H9 (cell line): ENCODE measurements around the gene CDK10. TPM values are rescaled to one million over a fixed set of nuclear protein-coding genes. Genes with fewer than 3 reads are reported as not detected.

ENCODE experiments used
- DNase-seq: peaks from one replicate; pipeline ENCODE4 v3.0.0-alpha.2; 2017
- H2AFZ ChIP-seq: one replicate; pipeline ENCODE4 v1.6.1; 2013; ENCODE audit warnings: mild to moderate bottlenecking, low read length, control low read depth, moderate library complexity
- H2AK5ac ChIP-seq: 2 replicates; pipeline ENCODE4 v1.6.1; 2013; ENCODE audit warnings: low read length, control low read depth, mixed read lengths; ENCODE audit not compliant: insufficient read length
- H2BK120ac ChIP-seq: one replicate; pipeline ENCODE4 v1.6.1; 2013; ENCODE audit warnings: low read depth, mild to moderate bottlenecking, low read length, control low read depth, inconsistent platforms; ENCODE audit not compliant: poor library complexity, severe bottlenecking
- H2BK12ac ChIP-seq: 2 replicates; pipeline ENCODE4 v1.6.1; 2013; ENCODE audit warnings: low read length, control low read depth, mixed read lengths, low read depth; ENCODE audit not compliant: insufficient read length
- H2BK15ac ChIP-seq: 2 replicates; pipeline ENCODE4 v1.6.1; 2013; ENCODE audit warnings: low read depth, low read length, control low read depth
- H2BK20ac ChIP-seq: one replicate; pipeline ENCODE4 v1.6.1; 2013; ENCODE audit warnings: low read depth, mild to moderate bottlenecking, low read length, control low read depth, inconsistent platforms; ENCODE audit not compliant: poor library complexity, severe bottlenecking
- H2BK5ac ChIP-seq: 2 replicates; pipeline ENCODE4 v1.6.1; 2013; ENCODE audit warnings: low read length, control low read depth, mixed read lengths; ENCODE audit not compliant: insufficient read length
- H3K14ac ChIP-seq: 2 replicates; pipeline ENCODE4 v1.6.1; 2013; ENCODE audit warnings: low read length, control low read depth; ENCODE audit not compliant: insufficient read depth
- H3K18ac ChIP-seq: 2 replicates; pipeline ENCODE4 v1.6.1; 2013; ENCODE audit warnings: low read depth, mild to moderate bottlenecking, mixed read lengths, low read length, control low read depth; ENCODE audit not compliant: insufficient read length
- H3K23ac ChIP-seq: 2 replicates; pipeline ENCODE4 v1.6.1; 2013; ENCODE audit warnings: low read length, control low read depth, mixed read lengths, low read depth; ENCODE audit not compliant: insufficient read length
- H3K23me2 ChIP-seq: 2 replicates; pipeline ENCODE4 v1.6.1; 2013; ENCODE audit warnings: low read depth, mild to moderate bottlenecking, mixed read lengths, low read length, control low read depth; ENCODE audit not compliant: insufficient read length, poor library complexity, severe bottlenecking
- H3K27ac ChIP-seq: 2 replicates; pipeline ENCODE4 v1.5.1; 2013; ENCODE audit warnings: low read length, control low read depth, mixed read lengths, low read depth; ENCODE audit not compliant: insufficient read length
- H3K27me3 ChIP-seq: 2 replicates; pipeline ENCODE4 v1.6.1; 2013; ENCODE audit warnings: low read length, control low read depth, inconsistent platforms; ENCODE audit not compliant: insufficient read depth
- H3K4ac ChIP-seq: 2 replicates; pipeline ENCODE4 v1.6.1; 2013; ENCODE audit warnings: low read depth, mild to moderate bottlenecking, control low read depth, inconsistent platforms, low read length, moderate library complexity
- H3K4me1 ChIP-seq: 2 replicates; pipeline ENCODE4 v1.6.1; 2013; ENCODE audit warnings: low read length, control low read depth, inconsistent platforms; ENCODE audit not compliant: insufficient read depth
- H3K4me2 ChIP-seq: 2 replicates; pipeline ENCODE4 v1.6.1; 2013; ENCODE audit warnings: low read length, control low read depth, mixed read lengths; ENCODE audit not compliant: insufficient read length, insufficient read depth
- H3K56ac ChIP-seq: 2 replicates; pipeline ENCODE4 v1.6.1; 2013; ENCODE audit warnings: low read depth, mild to moderate bottlenecking, mixed read lengths, low read length, control low read depth; ENCODE audit not compliant: insufficient read length
- H3K79me1 ChIP-seq: 2 replicates; pipeline ENCODE4 v1.6.1; 2013; ENCODE audit warnings: low read depth, mild to moderate bottlenecking, moderate library complexity, low read length, control low read depth, inconsistent platforms; ENCODE audit not compliant: insufficient read depth, poor library complexity, severe bottlenecking
- H3K79me2 ChIP-seq: 2 replicates; pipeline ENCODE4 v1.6.1; 2013; ENCODE audit warnings: low read length, control low read depth, inconsistent platforms; ENCODE audit not compliant: insufficient read depth
- H3K9ac ChIP-seq: 2 replicates; pipeline ENCODE4 v1.6.1; 2013; ENCODE audit warnings: low read length, control low read depth, mixed read lengths; ENCODE audit not compliant: insufficient read length; ENCODE audit errors: extremely low read depth
- H3K9me3 ChIP-seq: one replicate; pipeline ENCODE4 v1.6.1; 2013; ENCODE audit warnings: low read depth, low read length, inconsistent platforms; ENCODE audit not compliant: control insufficient read depth
- H3T11ph ChIP-seq: one replicate; pipeline ENCODE4 v1.6.1; 2013; ENCODE audit warnings: mild to moderate bottlenecking, low read length, control low read depth, inconsistent platforms
- H4K20me1 ChIP-seq: one replicate; pipeline ENCODE4 v1.6.1; 2013; ENCODE audit not compliant: control insufficient read depth, insufficient read length, insufficient read depth
- H4K5ac ChIP-seq: 2 replicates; pipeline ENCODE4 v1.6.1; 2013; ENCODE audit warnings: low read depth, mild to moderate bottlenecking, mixed read lengths, low read length, control low read depth; ENCODE audit not compliant: insufficient read length
- H4K8ac ChIP-seq: replicated peaks from 2 replicates; pipeline ENCODE4 v1.6.1; 2013; ENCODE audit warnings: low read length, control low read depth, mixed read lengths, low read depth; ENCODE audit not compliant: insufficient read length
- H4K91ac ChIP-seq: 2 replicates; pipeline ENCODE4 v1.6.1; 2013; ENCODE audit warnings: low read depth, mild to moderate bottlenecking, moderate library complexity, mixed read lengths, low read length, control low read depth; ENCODE audit not compliant: insufficient read length
- H3K27ac Mint-ChIP-seq, 3 experiments: 2 replicates in 2 of 3; 3 replicates in 1 of 3; pipeline ENCODE4 v1.8.0; 2020 to 2021; ENCODE audit warnings: mixed read lengths in 3 of 3, mild to moderate bottlenecking in 1 of 3, moderate library complexity in 1 of 3
- H3K27me3 Mint-ChIP-seq: 2 replicates; pipeline ENCODE4 v1.8.0; 2021; ENCODE audit warnings: low read depth, mild to moderate bottlenecking, moderate library complexity, mixed read lengths
- H3K36me3 Mint-ChIP-seq, 3 experiments: 2 replicates in 2 of 3; 3 replicates in 1 of 3; pipeline ENCODE4 v1.8.0; 2020 to 2021; ENCODE audit warnings: low read depth in 3 of 3, mixed read lengths in 3 of 3; ENCODE audit not compliant: insufficient read depth in 1 of 3
- H3K4me1 Mint-ChIP-seq, 2 experiments: 2 replicates each; pipeline ENCODE4 v1.8.0; 2020; ENCODE audit warnings: mixed read lengths in 2 of 2
- H3K4me3 Mint-ChIP-seq, 2 experiments: 2 replicates in 1 of 2; 3 replicates in 1 of 2; pipeline ENCODE4 v1.8.0; 2020 to 2021; ENCODE audit warnings: mild to moderate bottlenecking in 2 of 2, mixed read lengths in 2 of 2, moderate library complexity in 1 of 2
- H3K9me3 Mint-ChIP-seq, 2 experiments: 2 replicates in 1 of 2; 3 replicates in 1 of 2; pipeline ENCODE4 v1.8.0; 2020; ENCODE audit warnings: mild to moderate bottlenecking in 2 of 2, mixed read lengths in 2 of 2, moderate library complexity in 1 of 2
- WGBS: extraction: QIAGEN DNeasy Blood & Tissue Kit; methylation state at CpG from one replicate; pipeline ENCODE4 v1.1.7; 2013; ENCODE audit warnings: missing lambda C conversion rate, low lambda C conversion rate, mixed read lengths; ENCODE audit not compliant: insufficient read length; ENCODE audit errors: extremely low coverage; 5-methylcytosine and 5-hydroxymethylcytosine counted together
- total RNA-seq: library from RNA; stranded (reverse); gene quantifications from 2 replicates; pipeline ENCODE4 v1.2.1, GENCODE V29; 2021
- TF ChIP-seq, protein P1 (sequence below): fragments of 200-600 bp; sonication (generic); conservative IDR thresholded peaks from 3 replicates; pipeline ENCODE4 v1.8.0; 2021; ENCODE audit warnings: antibody characterized with exemption, mild to moderate bottlenecking

Gene CDK10
- total RNA-seq, 1 experiment from 2014 or later: 77.1 TPM

DNA sequence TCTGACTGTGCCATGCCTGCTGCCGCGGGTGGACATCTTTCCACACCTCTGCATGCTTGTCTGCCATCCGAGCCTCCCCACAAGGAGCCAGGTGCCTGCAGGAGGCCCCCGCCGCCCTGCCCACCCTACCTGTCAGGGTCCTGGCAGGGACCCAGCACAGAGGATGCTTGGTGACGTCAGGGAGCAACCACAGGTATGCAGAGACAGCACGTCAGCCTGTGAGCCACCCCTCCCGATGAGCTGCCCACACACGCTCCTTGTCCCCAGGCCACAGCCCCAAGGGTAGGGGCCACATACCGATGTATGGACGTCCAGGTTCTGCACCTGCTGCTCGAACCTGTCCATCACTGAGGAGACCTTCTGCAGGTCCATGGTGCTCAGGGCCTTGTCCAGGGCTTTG lies 39.6 kb upstream of the CDK10 start:
- H3K23ac ChIP-seq: no peak overlapping the region
- H2BK15ac ChIP-seq: no peak overlapping the region
- no peak overlapping the region for H3K4me3 Mint-ChIP-seq
- no peak overlapping the region for H3K27ac ChIP-seq
- no peak overlapping the region for H3K14ac ChIP-seq
- H3K27ac Mint-ChIP-seq: no peak overlapping the region
- H4K8ac ChIP-seq: no peak overlapping the region
- peaks cover 11 to 48% (median 43%) of the 10 kb centered on the region in 3 experiments; a peak in 6 of 7 replicates for H3K36me3 Mint-ChIP-seq
- H2BK120ac ChIP-seq: no peak overlapping the region
- no peak overlapping the region for H2BK20ac ChIP-seq
- no peaks in the 10 kb centered on the region for H3K23me2 ChIP-seq
- H3K4me1 Mint-ChIP-seq: peaks cover 3 to 5% of the 10 kb centered on the region in 2 experiments; a peak in 3 of 4 replicates
- no peak overlapping the region for H3K4ac ChIP-seq
- no peaks in the 10 kb centered on the region for H3K79me2 ChIP-seq
- no peaks in the 10 kb centered on the region for H3K4me1 ChIP-seq
- no peak overlapping the region for H3K18ac ChIP-seq
- no peak overlapping the region for H2AFZ ChIP-seq
- no peak overlapping the region for H2AK5ac ChIP-seq
- H3K27me3 ChIP-seq: no peaks in the 10 kb centered on the region
- H4K20me1 ChIP-seq: no peaks in the 10 kb centered on the region
- no peak overlapping the region for H3K4me2 ChIP-seq
- H3K27me3 Mint-ChIP-seq: peaks cover 7% of the 10 kb centered on the region
- no peak for DNase-seq
- H3K9me3 ChIP-seq: no peaks in the 10 kb centered on the region
- no peak overlapping the region for H3K56ac ChIP-seq
- no peak overlapping the region for H4K91ac ChIP-seq
- no peaks in the 10 kb centered on the region for H3K79me1 ChIP-seq
- TF ChIP-seq, protein P1, sequence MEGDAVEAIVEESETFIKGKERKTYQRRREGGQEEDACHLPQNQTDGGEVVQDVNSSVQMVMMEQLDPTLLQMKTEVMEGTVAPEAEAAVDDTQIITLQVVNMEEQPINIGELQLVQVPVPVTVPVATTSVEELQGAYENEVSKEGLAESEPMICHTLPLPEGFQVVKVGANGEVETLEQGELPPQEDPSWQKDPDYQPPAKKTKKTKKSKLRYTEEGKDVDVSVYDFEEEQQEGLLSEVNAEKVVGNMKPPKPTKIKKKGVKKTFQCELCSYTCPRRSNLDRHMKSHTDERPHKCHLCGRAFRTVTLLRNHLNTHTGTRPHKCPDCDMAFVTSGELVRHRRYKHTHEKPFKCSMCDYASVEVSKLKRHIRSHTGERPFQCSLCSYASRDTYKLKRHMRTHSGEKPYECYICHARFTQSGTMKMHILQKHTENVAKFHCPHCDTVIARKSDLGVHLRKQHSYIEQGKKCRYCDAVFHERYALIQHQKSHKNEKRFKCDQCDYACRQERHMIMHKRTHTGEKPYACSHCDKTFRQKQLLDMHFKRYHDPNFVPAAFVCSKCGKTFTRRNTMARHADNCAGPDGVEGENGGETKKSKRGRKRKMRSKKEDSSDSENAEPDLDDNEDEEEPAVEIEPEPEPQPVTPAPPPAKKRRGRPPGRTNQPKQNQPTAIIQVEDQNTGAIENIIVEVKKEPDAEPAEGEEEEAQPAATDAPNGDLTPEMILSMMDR: no peak
- no peak overlapping the region for H2BK5ac ChIP-seq
- no CpG with 5 or more reads among the region's 12 CpGs for WGBS
- H3T11ph ChIP-seq: no peak overlapping the region
- no peak overlapping the region for H4K5ac ChIP-seq
- no peaks in the 10 kb centered on the region for H3K9me3 Mint-ChIP-seq
- H3K9ac ChIP-seq: no peak overlapping the region
- H2BK12ac ChIP-seq: no peak overlapping the region
